Vagina (tissue), 2 donors: Measurements from ENCODE around the gene SLC25A26. TPM values are rescaled to one million over a fixed set of nuclear protein-coding genes. Genes with fewer than 3 reads are reported as not detected.

Experiments
- DNase-seq, 2 donors: peaks; one replicate each; pipeline ENCODE4 v3.0.0-alpha.2; 2017; ENCODE audit errors: extremely low spot score in 2 of 2
- H3K27ac ChIP-seq: fragments of 200-600 bp; sonication (generic); one replicate; pipeline ENCODE4 v1.5.1; 2019
- H3K27me3 ChIP-seq: fragments of 200-600 bp; sonication (generic); one replicate; pipeline ENCODE4 v1.5.1; 2019
- H3K36me3 ChIP-seq, 2 donors: fragments of 200-600 bp; sonication (generic); one replicate each; pipeline ENCODE4 v1.5.1; 2017 to 2019
- H3K4me1 ChIP-seq: fragments of 200-600 bp; sonication (generic); one replicate; pipeline ENCODE4 v1.5.1; 2019
- H3K4me3 ChIP-seq, 2 donors: fragments of 200-600 bp; sonication (generic); 1 replicate in 1 of 2; 2 replicates in 1 of 2; pipeline ENCODE4 v1.5.1; 2016 to 2019
- H3K9me3 ChIP-seq: fragments of 200-600 bp; sonication (generic); one replicate; pipeline ENCODE4 v1.5.1; 2019
- POLR2A ChIP-seq, 2 donors: fragments of 450-650 bp; IDR thresholded peaks; one replicate each; pipeline ENCODE4 v1.6.1; 2017; ENCODE audit warnings: antibody characterized with exemption in 2 of 2, mild to moderate bottlenecking in 2 of 2, moderate library complexity in 2 of 2
- POLR2AphosphoS5 ChIP-seq, 2 donors: sonication (generic); formaldehyde crosslinking; IDR thresholded peaks; one replicate each; pipeline ENCODE4 v1.9.0; 2017; ENCODE audit warnings: antibody characterized with exemption in 2 of 2, mild to moderate bottlenecking in 2 of 2, low read depth in 1 of 2; ENCODE audit not compliant: insufficient read depth in 1 of 2
- intact Hi-C: fragments of 100-400 bp; cut with DNase I; formaldehyde crosslinking; loops from one replicate; pipeline ENCODE4 v1.15.1; 2023
- total RNA-seq: library from RNA; depleted of rRNA; stranded (reverse); fragments of >200 nt; gene quantifications from one replicate; pipeline ENCODE4 v1.2.3, GENCODE V29; 2016
- TF ChIP-seq, protein P1 (sequence below), 3 experiments: fragments of 450-650 bp in 2 of 3; fragments of 200-600 bp in 1 of 3; sonication (generic) in 1 of 3; IDR thresholded peaks; one replicate each; pipeline ENCODE4 v1.5.1; 2017 to 2019; ENCODE audit warnings: antibody characterized with exemption in 3 of 3, mild to moderate bottlenecking in 2 of 3, moderate library complexity in 2 of 3

SLC25A26 gene
- total RNA-seq, 1 donor from 2014 or later, result 21.6 TPM

GRCh38 chr3:66394019-66394752, 173.4 kb downstream of the SLC25A26 start:
- no peak for DNase-seq
- intact Hi-C loops, result no loop called here
- Histone ChIP-seq H3K27me3 (no peaks in the 10 kb centered on the region), H3K4me1 (peaks cover 35% of the 10 kb centered on the region), H3K9me3 (no peaks in the 10 kb centered on the region), H3K27ac (peak overlapping the region; percentile 45), H3K4me3 (no peak overlapping the region), H3K36me3 (no peaks in the 10 kb centered on the region)
- no peak for TF ChIP-seq POLR2A (IDR thresholded peaks at IDR 0.05)

DNA sequence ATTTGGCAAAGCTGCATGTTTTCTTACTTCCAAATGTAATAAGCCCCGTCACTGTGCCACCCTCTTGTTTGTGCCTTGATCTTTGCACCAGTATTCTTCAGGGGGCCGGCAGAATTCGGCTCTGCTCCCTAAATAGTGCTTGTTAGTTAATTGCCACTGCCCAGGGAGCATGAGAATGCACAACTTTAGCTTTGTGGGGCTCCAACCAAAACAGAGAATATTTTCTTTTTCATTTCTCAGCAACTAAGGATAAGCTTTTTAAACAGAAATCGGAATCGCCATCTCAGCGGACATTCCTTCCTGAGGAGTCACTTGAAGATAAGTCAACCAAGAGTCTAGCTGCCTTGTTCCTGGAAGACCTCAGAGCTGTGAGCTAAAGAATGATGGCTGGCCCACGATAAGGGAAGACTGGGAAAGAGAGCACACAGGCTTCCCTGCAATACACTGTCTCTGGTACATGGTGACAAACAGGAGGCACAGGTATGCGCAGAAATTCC, 174.0 kb downstream of the SLC25A26 start:
- H3K27ac ChIP-seq, result no peak overlapping the region
- H3K4me1 ChIP-seq, result peaks cover 36% of the 10 kb centered on the region
- no peaks in the 10 kb centered on the region for H3K27me3 ChIP-seq
- intact Hi-C loops, result no loop called here
- no peaks in the 10 kb centered on the region for H3K36me3 ChIP-seq
- DNase-seq, result no peak
- no peak overlapping the region for H3K4me3 ChIP-seq
- no peaks in the 10 kb centered on the region for H3K9me3 ChIP-seq
- TF ChIP-seq, protein P1, sequence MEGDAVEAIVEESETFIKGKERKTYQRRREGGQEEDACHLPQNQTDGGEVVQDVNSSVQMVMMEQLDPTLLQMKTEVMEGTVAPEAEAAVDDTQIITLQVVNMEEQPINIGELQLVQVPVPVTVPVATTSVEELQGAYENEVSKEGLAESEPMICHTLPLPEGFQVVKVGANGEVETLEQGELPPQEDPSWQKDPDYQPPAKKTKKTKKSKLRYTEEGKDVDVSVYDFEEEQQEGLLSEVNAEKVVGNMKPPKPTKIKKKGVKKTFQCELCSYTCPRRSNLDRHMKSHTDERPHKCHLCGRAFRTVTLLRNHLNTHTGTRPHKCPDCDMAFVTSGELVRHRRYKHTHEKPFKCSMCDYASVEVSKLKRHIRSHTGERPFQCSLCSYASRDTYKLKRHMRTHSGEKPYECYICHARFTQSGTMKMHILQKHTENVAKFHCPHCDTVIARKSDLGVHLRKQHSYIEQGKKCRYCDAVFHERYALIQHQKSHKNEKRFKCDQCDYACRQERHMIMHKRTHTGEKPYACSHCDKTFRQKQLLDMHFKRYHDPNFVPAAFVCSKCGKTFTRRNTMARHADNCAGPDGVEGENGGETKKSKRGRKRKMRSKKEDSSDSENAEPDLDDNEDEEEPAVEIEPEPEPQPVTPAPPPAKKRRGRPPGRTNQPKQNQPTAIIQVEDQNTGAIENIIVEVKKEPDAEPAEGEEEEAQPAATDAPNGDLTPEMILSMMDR (IDR thresholded peaks at IDR 0.05), result no peak
- TF ChIP-seq POLR2A (IDR thresholded peaks at IDR 0.05), result no peak
- TF ChIP-seq POLR2AphosphoS5 (IDR thresholded peaks at IDR 0.05; ENCODE audit: insufficient read depth in 1 of 2, low read depth in 1 of 2), result no peak

DNA sequence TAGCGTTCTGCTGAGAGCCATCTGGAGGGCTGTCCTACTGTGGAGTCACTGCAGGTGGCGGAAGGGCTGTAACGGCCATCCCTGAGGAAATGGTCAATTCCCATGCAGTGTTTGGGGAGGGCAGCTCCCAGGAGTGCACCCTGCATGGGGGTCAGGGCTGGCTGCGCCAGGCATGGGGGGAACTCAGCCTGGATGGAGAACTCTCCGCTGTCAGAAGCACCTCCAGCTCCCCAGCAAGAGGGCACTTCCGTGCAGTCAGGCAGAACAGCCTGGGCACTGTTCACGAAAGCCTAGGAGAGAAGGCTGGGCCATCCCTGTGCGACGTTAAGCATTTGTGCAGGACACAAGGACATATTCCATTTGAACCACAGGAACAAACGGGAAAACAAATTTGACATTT, 174.8 kb downstream of the SLC25A26 start:
- no peaks in the 10 kb centered on the region for H3K9me3 ChIP-seq
- H3K4me1 ChIP-seq, result peaks cover 37% of the 10 kb centered on the region
- H3K27ac ChIP-seq, result no peak overlapping the region
- DNase-seq, result no peak
- no peaks in the 10 kb centered on the region for H3K27me3 ChIP-seq
- TF ChIP-seq POLR2AphosphoS5 (IDR thresholded peaks at IDR 0.05; ENCODE audit: insufficient read depth in 1 of 2, low read depth in 1 of 2), result no peak
- no peak for TF ChIP-seq POLR2A (IDR thresholded peaks at IDR 0.05)
- TF ChIP-seq, protein P1 (IDR thresholded peaks at IDR 0.05), result no peak
- intact Hi-C loops, result no loop called here
- H3K36me3 ChIP-seq, result no peaks in the 10 kb centered on the region
- H3K4me3 ChIP-seq, result no peak overlapping the region

DNA sequence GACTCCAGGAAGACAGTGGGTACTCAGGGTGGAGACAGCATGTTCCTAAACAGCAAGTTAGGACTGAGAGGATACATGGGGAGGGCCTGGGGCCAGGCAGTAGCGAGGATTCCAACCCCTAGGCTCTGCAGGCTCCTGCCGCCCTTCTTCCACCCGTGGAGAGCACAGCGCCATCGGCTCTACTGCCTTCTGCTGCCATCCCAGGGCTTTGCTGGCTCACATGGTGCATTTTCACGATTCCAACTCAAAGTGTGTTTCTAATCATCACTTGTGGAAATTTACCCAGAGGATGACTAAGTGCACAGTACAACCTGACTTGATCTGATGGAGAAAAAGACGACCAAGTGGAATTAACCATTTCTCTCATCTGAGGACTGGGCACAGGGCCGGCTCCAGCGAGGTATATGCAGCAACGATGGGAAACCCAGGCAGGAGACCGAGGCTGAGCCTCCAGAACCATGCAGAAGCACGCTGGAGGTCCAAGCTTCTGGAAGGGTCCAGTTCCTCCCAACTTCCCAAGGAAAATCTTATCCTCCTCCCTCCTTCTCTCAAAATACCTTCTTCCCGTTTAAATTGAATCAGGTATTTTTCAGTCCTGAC, 175.5 kb downstream of the SLC25A26 start:
- no peaks in the 10 kb centered on the region for H3K36me3 ChIP-seq
- no peaks in the 10 kb centered on the region for H3K9me3 ChIP-seq
- intact Hi-C loops, result no loop called here
- no peak for DNase-seq
- peak overlapping the region; percentile 21 for H3K27ac ChIP-seq
- H3K27me3 ChIP-seq, result no peaks in the 10 kb centered on the region
- peaks cover 44% of the 10 kb centered on the region for H3K4me1 ChIP-seq
- TF ChIP-seq, protein P1 (IDR thresholded peaks at IDR 0.05), result no peak
- peak in 1 of 2 donors; percentile 34 for TF ChIP-seq POLR2AphosphoS5 (IDR thresholded peaks at IDR 0.05; ENCODE audit: insufficient read depth in 1 of 2, low read depth in 1 of 2)
- no peak for TF ChIP-seq POLR2A (IDR thresholded peaks at IDR 0.05)
- no peak overlapping the region for H3K4me3 ChIP-seq

DNA sequence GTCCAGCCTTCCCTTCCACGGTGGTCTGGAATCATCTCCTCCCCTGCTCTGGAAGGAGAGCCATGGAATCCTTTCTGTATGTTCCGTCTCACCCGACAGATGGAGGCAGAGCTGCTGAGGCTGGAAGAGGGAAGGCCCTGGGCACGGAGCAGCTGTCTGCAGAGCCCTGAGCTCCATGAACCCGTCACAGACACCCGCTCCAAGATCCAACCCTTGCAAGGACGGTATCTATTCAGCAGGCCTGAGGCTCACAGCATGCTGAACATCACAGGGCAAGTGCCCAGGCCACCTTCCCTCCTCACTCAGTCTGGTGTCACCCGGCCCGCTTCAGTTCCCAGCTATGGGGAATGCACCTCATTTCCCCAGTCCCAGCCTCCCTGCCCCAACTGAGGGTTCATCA, 176.1 kb downstream of the SLC25A26 start:
- no peak overlapping the region for H3K4me3 ChIP-seq
- H3K27ac ChIP-seq, result peak overlapping the region; percentile 21
- peaks cover 50% of the 10 kb centered on the region for H3K4me1 ChIP-seq
- H3K27me3 ChIP-seq, result no peaks in the 10 kb centered on the region
- TF ChIP-seq POLR2AphosphoS5 (IDR thresholded peaks at IDR 0.05; ENCODE audit: insufficient read depth in 1 of 2, low read depth in 1 of 2) (no peak), POLR2A (IDR thresholded peaks at IDR 0.05) (no peak)
- TF ChIP-seq, protein P1 (IDR thresholded peaks at IDR 0.05), result no peak
- no peaks in the 10 kb centered on the region for H3K9me3 ChIP-seq
- intact Hi-C loops, result no loop called here
- no peaks in the 10 kb centered on the region for H3K36me3 ChIP-seq
- DNase-seq, result no peak
